Smooth muscle cell of the umbilical artery (primary cell): ENCODE results near the gene ZNF787. TPM values are rescaled to one million over a fixed set of nuclear protein-coding genes. Genes with fewer than 3 reads are reported as not detected.

Source experiments
- total RNA-seq: library from RNA; depleted of rRNA; stranded (reverse); fragments of >200 nt; gene quantifications from 2 replicates; pipeline ENCODE4 v1.2.3, GENCODE V29; 2014

ZNF787 gene
- 21.7 and 29.7 TPM in 2 replicates for total RNA-seq

GRCh38 chr19:56121180-56122167, at the start of gene ZNF787:
ZNF787 (minus strand) TSS chr19:56121295; CDS start chr19:56103217, 18,078 bp downstream.

GRCh38 chr19:56140583-56141416, 19.7 kb upstream of the ZNF787 start, which contains the start of gene ZNF444:
ZNF444 (plus strand) TSS chr19:56141287; CDS start chr19:56146912, 5,625 bp downstream.

Other genes with a start within 250 kb of the ZNF787 start
- gene NLRP13, start 189.0 kb downstream of the ZNF787 start, total RNA-seq = not detected in 2 replicates
- gene NLRP8, start 173.5 kb downstream of the ZNF787 start, total RNA-seq = not detected in 2 replicates
- not detected in 2 replicates for gene NLRP5, start 134.5 kb downstream of the ZNF787 start, total RNA-seq
- 15.7 and 20.4 TPM in 2 replicates for gene ZNF444, start 20.0 kb upstream of the ZNF787 start, total RNA-seq
- gene GALP, start 54.7 kb upstream of the ZNF787 start, total RNA-seq = not detected in 2 replicates
- gene ZSCAN5B, start 76.5 kb upstream of the ZNF787 start, total RNA-seq = not detected in 2 replicates
- gene ZSCAN5C, start 81.0 kb upstream of the ZNF787 start, total RNA-seq = not detected in 2 replicates
- gene EDDM13, start 151.5 kb upstream of the ZNF787 start, total RNA-seq = not detected in 2 replicates
- 5.9 and 8.5 TPM in 2 replicates for gene ZSCAN5A, start 193.5 kb upstream of the ZNF787 start, total RNA-seq